ENCODE data around the gene GARIN5B.
A peak's percentile ranks its signal among the peaks of the same experiment; 100 is the strongest.

GRCh38 chr19:55368701-55369563 is 5.9 kb upstream of the GARIN5B start:
- no peak for TF ChIP-seq CTCF (IDR thresholded peaks at IDR 0.05; ENCODE audit: low read length)
- TF ChIP-seq EZH2 (optimal IDR thresholded peaks at IDR 0.05; ENCODE audit: low read depth, low read length): peak; percentile 85
